22Rv1 (cell line): ENCODE measurements around the gene FBXO42.
"Not testable (repeated sequence)": the region's sequence is repeated elsewhere in the genome, so short reads cannot be mapped to it uniquely, and the experiment has no call there.

Experiments
- H3K27ac ChIP-seq: fragments of 450-650 bp; 2 replicates; pipeline ENCODE4 v1.5.1; 2017
- CTCF ChIP-seq: fragments of 450-650 bp; IDR thresholded peaks from 2 replicates; pipeline ENCODE4 v1.5.1; 2017; ENCODE audit warnings: mild to moderate bottlenecking
- ZFX ChIP-seq: fragments of 450-650 bp; IDR thresholded peaks from 2 replicates; pipeline ENCODE4 v1.6.1; 2017; ENCODE audit warnings: antibody characterized with exemption, borderline replicate concordance

FBXO42 gene

GRCh38 chr1:16267690-16268180 is 84.5 kb downstream of the FBXO42 start:
- TF ChIP-seq ZFX (no peak), CTCF (no peak)
- no peak overlapping the region for H3K27ac ChIP-seq

GRCh38 chr1:16266411-16267118 is 85.7 kb downstream of the FBXO42 start:
- TF ChIP-seq ZFX = no peak
- no peak for TF ChIP-seq CTCF
- H3K27ac ChIP-seq = no peak overlapping the region

- no peak overlapping the region for H3K27ac ChIP-seq
- no peak for TF ChIP-seq CTCF
- no peak for TF ChIP-seq ZFX
Measured at GRCh38 chr1:16262067-16262466, 90.2 kb downstream of the FBXO42 start.

GRCh38 chr1:16260814-16261213 is 91.5 kb downstream of the FBXO42 start:
- TF ChIP-seq ZFX = no peak
- TF ChIP-seq CTCF = no peak
- no peak overlapping the region for H3K27ac ChIP-seq

GRCh38 chr1:16258591-16259135 is 93.6 kb downstream of the FBXO42 start:
- H3K27ac ChIP-seq = no peak overlapping the region
- no peak for TF ChIP-seq CTCF
- TF ChIP-seq ZFX = no peak

- H3K27ac ChIP-seq = no peak overlapping the region
- no peak for TF ChIP-seq ZFX
- no peak for TF ChIP-seq CTCF
Measured at GRCh38 chr1:16257968-16258367, 94.3 kb downstream of the FBXO42 start.

GRCh38 chr1:16257556-16257955 is 94.7 kb downstream of the FBXO42 start:
- H3K27ac ChIP-seq = not testable (repeated sequence)
